ENCODE data around the gene ATXN1L.
A peak's percentile ranks its signal among the peaks of the same experiment; 100 is the strongest.
"Not testable (repeated sequence)": the region's sequence is repeated elsewhere in the genome, so short reads cannot be mapped to it uniquely, and the experiment has no call there.

Gene ATXN1L

GRCh38 chr16:71852158-71852557, 6.4 kb downstream of the ATXN1L start:
- no peak for DNase-seq (ENCODE audit: low read depth in 2 of 2)

GRCh38 chr16:71852561-71852960, 6.8 kb downstream of the ATXN1L start:
- DNase-seq (ENCODE audit: low read depth in 2 of 2), result no peak

- DNase-seq (ENCODE audit: low read depth in 2 of 2), result no peak
Measured at GRCh38 chr16:71853413-71853812, 7.6 kb downstream of the ATXN1L start.

- DNase-seq (ENCODE audit: low read depth in 2 of 2), result no peak
Measured at GRCh38 chr16:71854369-71854948, 8.7 kb downstream of the ATXN1L start.

GRCh38 chr16:71855937-71856662, 10.3 kb downstream of the ATXN1L start:
- no peak for DNase-seq (ENCODE audit: low read depth in 2 of 2)

GRCh38 chr16:71859762-71860521, 14.2 kb downstream of the ATXN1L start:
- no peak for DNase-seq (ENCODE audit: low read depth in 2 of 2)

- no peak for DNase-seq (ENCODE audit: low read depth in 2 of 2)
Measured at GRCh38 chr16:71863995-71864394, 18.2 kb downstream of the ATXN1L start.

GRCh38 chr16:71865173-71865863, 19.5 kb downstream of the ATXN1L start:
- no peak for DNase-seq (ENCODE audit: low read depth in 2 of 2)

GRCh38 chr16:71867175-71867574, 21.4 kb downstream of the ATXN1L start:
- not testable (repeated sequence) for DNase-seq (ENCODE audit: low read depth in 2 of 2)

GRCh38 chr16:71867939-71868338, 22.2 kb downstream of the ATXN1L start:
- DNase-seq (ENCODE audit: low read depth in 2 of 2), result no peak

GRCh38 chr16:71869089-71869488, 23.3 kb downstream of the ATXN1L start:
- DNase-seq (ENCODE audit: low read depth in 2 of 2), result no peak

- DNase-seq (ENCODE audit: low read depth in 2 of 2), result no peak
Measured at GRCh38 chr16:71870818-71871217, 25.0 kb downstream of the ATXN1L start.

- no peak for DNase-seq (ENCODE audit: low read depth in 2 of 2)
Measured at GRCh38 chr16:71873199-71873598, 27.4 kb downstream of the ATXN1L start.

- no peak for DNase-seq (ENCODE audit: low read depth in 2 of 2)
Measured at GRCh38 chr16:71878911-71879310, 33.1 kb downstream of the ATXN1L start.

GRCh38 chr16:71880176-71880575, 34.4 kb downstream of the ATXN1L start:
- no peak for DNase-seq (ENCODE audit: low read depth in 2 of 2)

- peak in 1 of 2 donors; percentile 57 for DNase-seq (ENCODE audit: low read depth in 2 of 2)
Measured at GRCh38 chr16:71882505-71883167, 36.9 kb downstream of the ATXN1L start.

GRCh38 chr16:71883168-71883848, 37.5 kb downstream of the ATXN1L start:
- DNase-seq (ENCODE audit: low read depth in 2 of 2), result peak; percentile 42 to 62

- peak; percentile 32 to 50 for DNase-seq (ENCODE audit: low read depth in 2 of 2)
Measured at GRCh38 chr16:71883849-71884638, 38.3 kb downstream of the ATXN1L start, which contains the start of gene ZNF821. ZNF821 (minus strand) TSS chr16:71884182; CDS start chr16:71879946, 4,236 bp downstream.

- DNase-seq (ENCODE audit: low read depth in 2 of 2), result no peak
Measured at GRCh38 chr16:71885261-71885650, 39.5 kb downstream of the ATXN1L start.

- DNase-seq (ENCODE audit: low read depth in 2 of 2), result no peak
Measured at GRCh38 chr16:71889147-71889546, 43.4 kb downstream of the ATXN1L start.
